ENCODE results near the gene PXDC1. TPM values are rescaled to one million over a fixed set of nuclear protein-coding genes. Genes with fewer than 3 reads are reported as not detected.

The PXDC1 gene
- total RNA-seq, 2 donors from 2014 or later, result 406 to 488 TPM

DNA sequence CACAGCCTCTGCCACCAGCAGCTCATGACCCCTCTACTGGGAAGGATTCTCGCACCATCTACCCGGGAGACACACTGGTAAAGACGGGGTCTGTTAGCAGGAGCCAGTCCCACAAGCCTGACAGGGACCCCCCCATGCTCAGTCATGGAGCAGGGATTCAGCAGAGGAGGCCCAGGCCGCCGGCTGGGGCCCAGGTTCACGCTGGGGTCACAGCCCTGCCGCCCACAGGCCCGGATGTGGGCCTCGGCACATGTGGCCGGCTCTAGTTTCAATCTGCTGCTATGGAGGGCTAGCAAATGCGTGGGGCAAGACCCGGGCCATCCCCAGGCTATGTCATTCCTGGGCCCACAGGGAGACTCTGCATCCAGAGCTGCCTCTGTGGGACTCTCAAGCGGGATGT lies 25.1 kb downstream of the PXDC1 start:
- Histone ChIP-seq H3K9me3 (no peaks in the 10 kb centered on the region), H3K27ac (peak overlapping the region; percentile 49 to 66), H3K27me3 (replicated peaks; ENCODE audit: insufficient read depth) (no peaks in the 10 kb centered on the region), H3K36me3 (peaks cover 82% of the 10 kb centered on the region), H3K4me1 (ENCODE audit: control insufficient read depth in 1 of 2, low read depth in 2 of 2) (peaks cover 30 to 90% of the 10 kb centered on the region in 2 donors), H3K4me3 (no peak overlapping the region)
- DNase-seq (ENCODE audit: low spot score), result no peak
- ATAC-seq (ENCODE audit: insufficient number of reproducible peaks, low FRiP score, low read depth), result no peak
- TF ChIP-seq, protein P1, sequence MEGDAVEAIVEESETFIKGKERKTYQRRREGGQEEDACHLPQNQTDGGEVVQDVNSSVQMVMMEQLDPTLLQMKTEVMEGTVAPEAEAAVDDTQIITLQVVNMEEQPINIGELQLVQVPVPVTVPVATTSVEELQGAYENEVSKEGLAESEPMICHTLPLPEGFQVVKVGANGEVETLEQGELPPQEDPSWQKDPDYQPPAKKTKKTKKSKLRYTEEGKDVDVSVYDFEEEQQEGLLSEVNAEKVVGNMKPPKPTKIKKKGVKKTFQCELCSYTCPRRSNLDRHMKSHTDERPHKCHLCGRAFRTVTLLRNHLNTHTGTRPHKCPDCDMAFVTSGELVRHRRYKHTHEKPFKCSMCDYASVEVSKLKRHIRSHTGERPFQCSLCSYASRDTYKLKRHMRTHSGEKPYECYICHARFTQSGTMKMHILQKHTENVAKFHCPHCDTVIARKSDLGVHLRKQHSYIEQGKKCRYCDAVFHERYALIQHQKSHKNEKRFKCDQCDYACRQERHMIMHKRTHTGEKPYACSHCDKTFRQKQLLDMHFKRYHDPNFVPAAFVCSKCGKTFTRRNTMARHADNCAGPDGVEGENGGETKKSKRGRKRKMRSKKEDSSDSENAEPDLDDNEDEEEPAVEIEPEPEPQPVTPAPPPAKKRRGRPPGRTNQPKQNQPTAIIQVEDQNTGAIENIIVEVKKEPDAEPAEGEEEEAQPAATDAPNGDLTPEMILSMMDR (IDR thresholded peaks at IDR 0.05), result no peak

DNA sequence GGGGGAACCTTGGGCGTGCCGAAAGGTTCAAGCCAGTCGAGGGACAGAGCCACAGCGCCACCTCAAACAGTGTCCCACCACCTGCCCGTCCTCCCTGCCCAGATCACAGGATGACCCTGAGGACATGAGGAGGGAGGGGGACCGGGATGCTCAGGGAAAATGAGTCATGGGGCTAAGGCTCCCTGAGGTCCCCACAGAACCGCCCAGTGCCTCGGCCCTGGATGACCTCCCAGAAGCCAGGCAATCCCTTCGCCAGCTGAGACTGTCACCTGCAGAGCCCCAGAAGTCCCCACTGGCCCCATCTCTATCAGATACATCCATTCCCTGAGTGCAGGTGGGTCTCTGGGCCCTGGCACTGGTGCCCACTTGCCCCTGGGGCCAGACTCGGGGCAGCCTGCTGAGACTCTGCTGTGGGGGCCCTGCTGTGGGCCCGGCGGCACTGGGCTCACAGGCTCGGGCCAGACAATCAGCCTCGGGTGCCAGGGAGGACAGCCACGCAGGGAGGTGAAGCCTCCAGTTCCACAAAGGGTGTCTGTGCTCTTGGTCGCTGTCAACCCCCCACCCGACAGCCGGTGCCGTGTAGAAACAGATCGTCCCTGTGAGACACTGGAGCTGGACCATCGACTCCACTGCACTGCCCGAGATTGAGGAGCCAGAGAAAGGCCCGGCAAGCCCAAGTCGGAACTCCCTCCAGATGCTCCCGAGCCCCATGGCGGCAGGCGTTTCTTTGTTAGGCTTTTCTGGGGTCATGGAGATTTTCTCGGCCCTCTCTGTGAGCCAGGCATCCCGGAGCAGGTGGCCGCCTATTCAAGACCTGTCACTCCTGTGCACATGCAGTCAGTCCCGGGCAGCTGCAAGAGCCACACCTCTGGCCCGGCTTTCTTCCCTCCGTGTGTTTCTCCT lies 26.1 kb downstream of the PXDC1 start:
- H3K4me3 ChIP-seq, result peak overlapping the region; percentile 7
- H3K36me3 ChIP-seq, result peaks cover 75% of the 10 kb centered on the region
- H3K27me3 ChIP-seq (replicated peaks; ENCODE audit: insufficient read depth), result no peaks in the 10 kb centered on the region
- DNase-seq (ENCODE audit: low spot score), result no peak
- H3K4me1 ChIP-seq (ENCODE audit: control insufficient read depth in 1 of 2, low read depth in 2 of 2), result peaks cover 23 to 79% of the 10 kb centered on the region in 2 donors
- TF ChIP-seq, protein P1 (IDR thresholded peaks at IDR 0.05), result no peak
- no peaks in the 10 kb centered on the region for H3K9me3 ChIP-seq
- H3K27ac ChIP-seq, result peak overlapping the region; percentile 49 to 66
- no peak for ATAC-seq (ENCODE audit: insufficient number of reproducible peaks, low FRiP score, low read depth)

DNA sequence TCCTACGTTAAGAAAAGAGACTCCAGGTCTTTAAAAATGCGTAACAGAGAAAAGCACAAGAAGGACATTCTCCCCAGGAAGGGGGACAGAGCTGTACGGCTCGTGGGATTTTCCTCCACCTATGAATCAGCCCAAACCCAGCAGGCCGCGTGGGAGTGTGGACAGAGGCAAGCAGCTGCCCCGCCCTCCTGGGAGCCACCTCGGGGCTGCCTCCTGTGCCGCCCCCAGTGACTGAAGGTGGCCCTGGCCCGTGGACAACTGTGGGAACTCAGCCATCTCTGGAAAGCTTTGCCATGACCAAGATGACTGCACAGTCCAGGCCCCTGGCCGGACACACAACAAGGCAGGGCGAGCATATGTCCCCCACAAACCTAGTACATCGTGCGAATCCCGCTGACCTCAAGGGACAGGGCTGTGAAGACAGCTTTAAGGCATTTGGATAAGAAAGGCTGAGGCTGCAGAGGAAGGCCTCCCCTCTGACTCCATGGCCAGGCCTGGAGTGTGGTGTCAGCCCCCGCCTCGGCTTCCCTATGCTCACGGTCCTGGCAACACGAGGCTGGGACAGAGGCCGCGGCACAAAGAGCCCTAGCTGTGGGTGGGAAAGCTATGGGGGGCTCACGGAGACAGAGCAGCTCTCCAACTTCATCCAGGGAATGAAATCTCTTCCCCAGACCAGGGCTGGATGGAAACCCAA lies 26.9 kb downstream of the PXDC1 start:
- peak overlapping the region; percentile 49 to 66 for H3K27ac ChIP-seq
- H3K4me3 ChIP-seq, result no peak overlapping the region
- peak; percentile 64 for DNase-seq (ENCODE audit: low spot score)
- peaks cover 22 to 71% of the 10 kb centered on the region in 2 donors for H3K4me1 ChIP-seq (ENCODE audit: control insufficient read depth in 1 of 2, low read depth in 2 of 2)
- no peaks in the 10 kb centered on the region for H3K9me3 ChIP-seq
- no peaks in the 10 kb centered on the region for H3K27me3 ChIP-seq (replicated peaks; ENCODE audit: insufficient read depth)
- peaks cover 69% of the 10 kb centered on the region for H3K36me3 ChIP-seq
- TF ChIP-seq, protein P1 (IDR thresholded peaks at IDR 0.05), result no peak
- no peak for ATAC-seq (ENCODE audit: insufficient number of reproducible peaks, low FRiP score, low read depth)

DNA sequence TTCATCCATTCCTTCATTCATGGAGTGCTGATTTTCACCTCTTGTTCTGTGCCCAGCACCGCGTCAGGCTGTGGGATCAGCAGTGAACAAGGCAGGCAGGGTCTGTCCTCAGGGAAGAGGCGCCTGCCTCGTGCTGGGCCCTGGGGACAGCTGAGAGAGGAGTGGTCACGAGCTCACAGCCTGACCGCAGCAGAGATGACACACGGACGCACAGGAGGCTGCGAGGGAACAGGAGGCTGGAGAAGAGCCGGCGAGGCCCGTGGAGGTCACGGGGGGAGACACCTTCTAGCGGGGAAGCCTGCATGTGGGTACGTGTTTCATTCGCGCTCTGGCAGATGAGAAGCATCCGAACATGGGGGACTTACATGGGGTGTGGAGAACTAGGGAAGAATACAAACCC lies 27.5 kb downstream of the PXDC1 start:
- peak overlapping the region; percentile 49 to 66 for H3K27ac ChIP-seq
- no peak for DNase-seq (ENCODE audit: low spot score)
- H3K27me3 ChIP-seq (replicated peaks; ENCODE audit: insufficient read depth), result no peaks in the 10 kb centered on the region
- no peak for ATAC-seq (ENCODE audit: insufficient number of reproducible peaks, low FRiP score, low read depth)
- peaks cover 19 to 65% of the 10 kb centered on the region in 2 donors for H3K4me1 ChIP-seq (ENCODE audit: control insufficient read depth in 1 of 2, low read depth in 2 of 2)
- H3K9me3 ChIP-seq, result no peaks in the 10 kb centered on the region
- H3K36me3 ChIP-seq, result peaks cover 64% of the 10 kb centered on the region
- TF ChIP-seq, protein P1 (IDR thresholded peaks at IDR 0.05), result no peak
- no peak overlapping the region for H3K4me3 ChIP-seq

DNA sequence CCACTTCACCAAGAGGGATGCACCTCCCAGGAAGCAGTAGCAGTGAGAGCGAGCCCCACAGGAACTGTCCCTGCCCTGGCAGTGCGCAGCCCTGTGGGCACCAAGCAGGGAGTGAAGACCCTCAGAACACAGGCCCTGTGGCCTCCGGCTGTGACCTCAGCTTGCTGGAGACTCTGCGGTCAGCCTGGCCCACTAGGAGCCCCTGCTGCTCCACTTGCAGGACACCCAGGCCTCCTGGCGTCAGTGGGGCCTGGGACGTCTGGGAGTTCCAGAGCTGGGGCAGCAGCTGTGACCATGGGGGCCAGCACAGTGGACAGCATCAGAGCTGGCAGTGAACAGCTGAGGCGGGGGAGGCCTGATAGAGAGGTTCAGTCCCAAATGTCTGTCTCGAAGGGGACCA lies 28.3 kb downstream of the PXDC1 start:
- H3K27ac ChIP-seq, result peak overlapping the region; percentile 46 to 64
- H3K4me1 ChIP-seq (ENCODE audit: control insufficient read depth in 1 of 2, low read depth in 2 of 2), result peaks cover 19 to 58% of the 10 kb centered on the region in 2 donors
- H3K4me3 ChIP-seq, result no peak overlapping the region
- H3K9me3 ChIP-seq, result no peaks in the 10 kb centered on the region
- ATAC-seq (ENCODE audit: insufficient number of reproducible peaks, low FRiP score, low read depth), result no peak
- no peak for DNase-seq (ENCODE audit: low spot score)
- no peaks in the 10 kb centered on the region for H3K27me3 ChIP-seq (replicated peaks; ENCODE audit: insufficient read depth)
- TF ChIP-seq, protein P1 (IDR thresholded peaks at IDR 0.05), result no peak
- peaks cover 61% of the 10 kb centered on the region for H3K36me3 ChIP-seq
